NCI-H510A (cell line): ENCODE results near the gene LAMA2.

Experiments
- DNase-seq: peaks from one replicate; lab custom pipeline; 2025; lab: John Stamatoyannopoulos, UW

LAMA2 gene

GRCh38 chr6:129521946-129522345 lies 639.0 kb downstream of the LAMA2 start:
- DNase-seq: no peak

GRCh38 chr6:129523816-129524215 lies 640.9 kb downstream of the LAMA2 start:
- no peak for DNase-seq

GRCh38 chr6:129525055-129525454 lies 642.1 kb downstream of the LAMA2 start:
- DNase-seq: no peak

- no peak for DNase-seq
These were observed 652.0 kb downstream of the LAMA2 start for GRCh38 chr6:129534926-129535325.

- no peak for DNase-seq
These were observed 653.3 kb downstream of the LAMA2 start for GRCh38 chr6:129536271-129536670.

- DNase-seq: no peak
These were observed 656.1 kb downstream of the LAMA2 start for GRCh38 chr6:129539032-129539431.

- no peak for DNase-seq
These were observed 659.8 kb downstream of the LAMA2 start for GRCh38 chr6:129542705-129543104.

- no peak for DNase-seq
These were observed 661.0 kb downstream of the LAMA2 start for GRCh38 chr6:129543981-129544380.

GRCh38 chr6:129544892-129545612 lies 662.1 kb downstream of the LAMA2 start:
- DNase-seq: no peak

- no peak for DNase-seq
These were observed 663.8 kb downstream of the LAMA2 start for GRCh38 chr6:129546702-129547101.

- no peak for DNase-seq
These were observed 668.5 kb downstream of the LAMA2 start for GRCh38 chr6:129551486-129551885.

GRCh38 chr6:129552413-129552812 lies 669.5 kb downstream of the LAMA2 start:
- no peak for DNase-seq

- DNase-seq: no peak
These were observed 672.4 kb downstream of the LAMA2 start for GRCh38 chr6:129555206-129555832.

GRCh38 chr6:129558248-129558647 lies 675.3 kb downstream of the LAMA2 start:
- DNase-seq: no peak

- DNase-seq: no peak
These were observed 682.4 kb downstream of the LAMA2 start for GRCh38 chr6:129565366-129565765.

- no peak for DNase-seq
These were observed 682.9 kb downstream of the LAMA2 start for GRCh38 chr6:129565811-129566210.
